ENCODE results near the gene MPC1.
"Not testable (repeated sequence)": the region's sequence is repeated elsewhere in the genome, so short reads cannot be mapped to it uniquely, and the experiment has no call there.

Gene MPC1

GRCh38 chr6:166395351-166395750 lies 12.6 kb upstream of the MPC1 start:
- Histone ChIP-seq H3K36me3 (ENCODE audit: low read depth) (no peaks in the 10 kb centered on the region), H3K4me1 (ENCODE audit: insufficient read depth, poor library complexity, severe bottlenecking) (no peaks in the 10 kb centered on the region), H3K27me3 (ENCODE audit: insufficient read depth, poor library complexity, severe bottlenecking) (peaks cover 14% of the 10 kb centered on the region), H3K9me3 (ENCODE audit: severe bottlenecking) (no peaks in the 10 kb centered on the region), H3K27ac (ENCODE audit: poor library complexity, severe bottlenecking) (no peak overlapping the region), H3K4me3 (ENCODE audit: severe bottlenecking) (no peak overlapping the region)
- no peak for TF ChIP-seq CTCF (IDR thresholded peaks at IDR 0.05; ENCODE audit: poor library complexity, severe bottlenecking)
- ATAC-seq (ENCODE audit: low read depth) = no peak
- DNase-seq (ENCODE audit: low spot score) = no peak

- TF ChIP-seq CTCF (IDR thresholded peaks at IDR 0.05; ENCODE audit: poor library complexity, severe bottlenecking) = no peak
- DNase-seq (ENCODE audit: low spot score) (no peak), ATAC-seq (ENCODE audit: low read depth) (no peak)
- Histone ChIP-seq H3K9me3 (ENCODE audit: severe bottlenecking) (no peaks in the 10 kb centered on the region), H3K27me3 (ENCODE audit: insufficient read depth, poor library complexity, severe bottlenecking) (peaks cover 14% of the 10 kb centered on the region), H3K4me3 (ENCODE audit: severe bottlenecking) (no peak overlapping the region), H3K36me3 (ENCODE audit: low read depth) (no peaks in the 10 kb centered on the region), H3K27ac (ENCODE audit: poor library complexity, severe bottlenecking) (no peak overlapping the region), H3K4me1 (ENCODE audit: insufficient read depth, poor library complexity, severe bottlenecking) (no peaks in the 10 kb centered on the region)
Observed at GRCh38 chr6:166394036-166394892, 11.5 kb upstream of the MPC1 start.

- DNase-seq (ENCODE audit: low spot score) = no peak
- Histone ChIP-seq H3K4me3 (ENCODE audit: severe bottlenecking) (no peak overlapping the region), H3K27me3 (ENCODE audit: insufficient read depth, poor library complexity, severe bottlenecking) (peaks cover 14% of the 10 kb centered on the region), H3K36me3 (ENCODE audit: low read depth) (no peaks in the 10 kb centered on the region), H3K4me1 (ENCODE audit: insufficient read depth, poor library complexity, severe bottlenecking) (no peaks in the 10 kb centered on the region), H3K27ac (ENCODE audit: poor library complexity, severe bottlenecking) (no peak overlapping the region), H3K9me3 (ENCODE audit: severe bottlenecking) (no peaks in the 10 kb centered on the region)
- 0 out of 3 replicates have a peak, but pooled peaks have one; percentile 31 for ATAC-seq (ENCODE audit: low read depth)
- TF ChIP-seq CTCF (IDR thresholded peaks at IDR 0.05; ENCODE audit: poor library complexity, severe bottlenecking) = no peak
Observed at GRCh38 chr6:166393535-166393823, 10.7 kb upstream of the MPC1 start.

GRCh38 chr6:166392755-166393534 lies 10.2 kb upstream of the MPC1 start:
- not testable (repeated sequence) for DNase-seq (ENCODE audit: low spot score); H3K9me3 ChIP-seq (ENCODE audit: severe bottlenecking); H3K4me3 ChIP-seq (ENCODE audit: severe bottlenecking); H3K27ac ChIP-seq (ENCODE audit: poor library complexity, severe bottlenecking); H3K4me1 ChIP-seq (ENCODE audit: insufficient read depth, poor library complexity, severe bottlenecking); H3K36me3 ChIP-seq (ENCODE audit: low read depth); ATAC-seq (ENCODE audit: low read depth)
- H3K27me3 ChIP-seq (ENCODE audit: insufficient read depth, poor library complexity, severe bottlenecking) = peaks cover 14% of the 10 kb centered on the region

- ATAC-seq (ENCODE audit: low read depth) (no peak), DNase-seq (ENCODE audit: low spot score) (no peak)
- Histone ChIP-seq H3K9me3 (ENCODE audit: severe bottlenecking) (no peaks in the 10 kb centered on the region), H3K4me3 (ENCODE audit: severe bottlenecking) (no peak overlapping the region), H3K27me3 (ENCODE audit: insufficient read depth, poor library complexity, severe bottlenecking) (peaks cover 9% of the 10 kb centered on the region), H3K4me1 (ENCODE audit: insufficient read depth, poor library complexity, severe bottlenecking) (no peaks in the 10 kb centered on the region), H3K36me3 (ENCODE audit: low read depth) (no peaks in the 10 kb centered on the region), H3K27ac (ENCODE audit: poor library complexity, severe bottlenecking) (no peak overlapping the region)
- no peak for TF ChIP-seq CTCF (IDR thresholded peaks at IDR 0.05; ENCODE audit: poor library complexity, severe bottlenecking)
Observed at GRCh38 chr6:166389119-166389518, 6.4 kb upstream of the MPC1 start.

All from RWPE2 (cell line).